Stomach smooth muscle (tissue), 2 donors: Measurements from ENCODE around the gene UCK2.

Source experiments
- H3K27ac ChIP-seq: one replicate; pipeline ENCODE4 v1.7.0; 2013; ENCODE audit warnings: mild to moderate bottlenecking, low read length, inconsistent platforms
- H3K27me3 ChIP-seq, 2 donors: one replicate each; pipeline ENCODE4 v1.7.0; 2013; ENCODE audit warnings: low read length in 2 of 2; ENCODE audit not compliant: insufficient read depth in 2 of 2, control insufficient read depth in 1 of 2
- H3K36me3 ChIP-seq, 2 donors: one replicate each; pipeline ENCODE4 v1.7.0; 2013; ENCODE audit warnings: low read length in 2 of 2; ENCODE audit not compliant: control insufficient read depth in 2 of 2, insufficient read depth in 2 of 2
- H3K4me1 ChIP-seq: one replicate; pipeline ENCODE4 v1.7.0; 2013; ENCODE audit warnings: low read length; ENCODE audit not compliant: control insufficient read depth, insufficient read depth
- H3K4me3 ChIP-seq, 2 donors: one replicate each; pipeline ENCODE4 v1.7.0; 2013; ENCODE audit warnings: low read length in 2 of 2
- H3K9ac ChIP-seq, 2 donors: one replicate each; pipeline ENCODE4 v1.7.0; 2013; ENCODE audit warnings: low read length in 2 of 2, mild to moderate bottlenecking in 1 of 2
- H3K9me3 ChIP-seq, 2 donors: one replicate each; pipeline ENCODE4 v1.7.0; 2013; ENCODE audit warnings: low read length in 2 of 2; ENCODE audit not compliant: control insufficient read depth in 2 of 2
- donor health status: healthy.
- donor health status: Pancreatic carcinoma.

The UCK2 gene

GRCh38 chr1:165882168-165882837, 54.9 kb downstream of the UCK2 start:
- no peaks in the 10 kb centered on the region for H3K9me3 ChIP-seq
- H3K27ac ChIP-seq = no peak overlapping the region
- H3K9ac ChIP-seq = no peak overlapping the region

GRCh38 chr1:165883056-165883455, 55.6 kb downstream of the UCK2 start:
- Histone ChIP-seq H3K4me1 (peaks cover 6% of the 10 kb centered on the region), H3K4me3 (no peak overlapping the region), H3K9me3 (no peaks in the 10 kb centered on the region), H3K9ac (no peak overlapping the region), H3K27me3 (no peaks in the 10 kb centered on the region), H3K36me3 (no peaks in the 10 kb centered on the region), H3K27ac (no peak overlapping the region)

More at GRCh38 chr1:165882168-165882837, 54.9 kb downstream of the UCK2 start:
- Histone ChIP-seq H3K27me3 (no peaks in the 10 kb centered on the region), H3K4me3 (no peak overlapping the region), H3K36me3 (no peaks in the 10 kb centered on the region), H3K4me1 (peaks cover 6% of the 10 kb centered on the region)

GRCh38 chr1:165884009-165884689, 56.7 kb downstream of the UCK2 start:
- no peaks in the 10 kb centered on the region for H3K27me3 ChIP-seq
- no peak overlapping the region for H3K4me3 ChIP-seq
- no peak overlapping the region for H3K27ac ChIP-seq
- no peak overlapping the region for H3K9ac ChIP-seq
- H3K36me3 ChIP-seq = no peaks in the 10 kb centered on the region
- H3K4me1 ChIP-seq = peaks cover 6% of the 10 kb centered on the region
- H3K9me3 ChIP-seq = no peaks in the 10 kb centered on the region

GRCh38 chr1:165884690-165885304, 57.4 kb downstream of the UCK2 start:
- Histone ChIP-seq H3K9me3 (no peaks in the 10 kb centered on the region), H3K4me1 (peaks cover 6% of the 10 kb centered on the region), H3K4me3 (no peak overlapping the region), H3K27me3 (no peaks in the 10 kb centered on the region), H3K27ac (no peak overlapping the region), H3K9ac (no peak overlapping the region), H3K36me3 (no peaks in the 10 kb centered on the region)

GRCh38 chr1:165885305-165885694, 57.9 kb downstream of the UCK2 start:
- Histone ChIP-seq H3K27me3 (no peaks in the 10 kb centered on the region), H3K4me3 (no peak overlapping the region), H3K27ac (no peak overlapping the region), H3K4me1 (peaks cover 6% of the 10 kb centered on the region), H3K9ac (no peak overlapping the region), H3K36me3 (peaks cover 0 to 2% of the 10 kb centered on the region in 2 donors), H3K9me3 (no peaks in the 10 kb centered on the region)

- H3K9me3 ChIP-seq = no peaks in the 10 kb centered on the region
- H3K4me3 ChIP-seq = no peak overlapping the region
- peaks cover under 1 to 3% of the 10 kb centered on the region in 2 donors for H3K36me3 ChIP-seq
- no peak overlapping the region for H3K27ac ChIP-seq
- H3K27me3 ChIP-seq = no peaks in the 10 kb centered on the region
- H3K9ac ChIP-seq = no peak overlapping the region
- H3K4me1 ChIP-seq = peaks cover 6% of the 10 kb centered on the region
Measured at GRCh38 chr1:165886193-165886592, 58.8 kb downstream of the UCK2 start.

- H3K4me3 ChIP-seq = no peak overlapping the region
- no peaks in the 10 kb centered on the region for H3K9me3 ChIP-seq
- H3K4me1 ChIP-seq = peaks cover 6% of the 10 kb centered on the region
- no peak overlapping the region for H3K9ac ChIP-seq
- H3K27ac ChIP-seq = no peak overlapping the region
- H3K36me3 ChIP-seq = peaks cover 6 to 7% of the 10 kb centered on the region in 2 donors
- no peaks in the 10 kb centered on the region for H3K27me3 ChIP-seq
Measured at GRCh38 chr1:165886983-165887382, 59.6 kb downstream of the UCK2 start.

GRCh38 chr1:165887877-165888551, 60.6 kb downstream of the UCK2 start:
- peaks cover 6% of the 10 kb centered on the region for H3K4me1 ChIP-seq
- H3K27me3 ChIP-seq = no peaks in the 10 kb centered on the region
- H3K9ac ChIP-seq = no peak overlapping the region
- peaks cover 7 to 16% of the 10 kb centered on the region in 2 donors for H3K36me3 ChIP-seq
- H3K9me3 ChIP-seq = no peaks in the 10 kb centered on the region
- no peak overlapping the region for H3K4me3 ChIP-seq
- no peak overlapping the region for H3K27ac ChIP-seq

GRCh38 chr1:165888552-165888920, 61.1 kb downstream of the UCK2 start:
- H3K27me3 ChIP-seq = no peaks in the 10 kb centered on the region
- H3K9me3 ChIP-seq = no peaks in the 10 kb centered on the region
- H3K4me1 ChIP-seq = peaks cover 6% of the 10 kb centered on the region
- no peak overlapping the region for H3K9ac ChIP-seq
- no peak overlapping the region for H3K27ac ChIP-seq
- no peak overlapping the region for H3K4me3 ChIP-seq
- peaks cover 7 to 20% of the 10 kb centered on the region in 2 donors for H3K36me3 ChIP-seq

- Histone ChIP-seq H3K27ac (no peak overlapping the region), H3K4me1 (no peaks in the 10 kb centered on the region), H3K4me3 (no peak overlapping the region), H3K9ac (no peak overlapping the region), H3K27me3 (no peaks in the 10 kb centered on the region), H3K36me3 (peaks cover 7 to 20% of the 10 kb centered on the region in 2 donors), H3K9me3 (no peaks in the 10 kb centered on the region)
Measured at GRCh38 chr1:165890684-165891083, 63.3 kb downstream of the UCK2 start.
